Measurements from ENCODE around the gene VPS13D.

Gene VPS13D

GRCh38 chr1:12279003-12279402 is 49.2 kb downstream of the VPS13D start:
- ChIA-PET POLR2A (no interaction called here), CTCF (interaction anchor here (1.0 to 1.7 kb wide), 2 partner anchors 36 to 380 kb away, joined by 3 to 4 read pairs; no protein-coding TSS in a partner anchor)

DNA sequence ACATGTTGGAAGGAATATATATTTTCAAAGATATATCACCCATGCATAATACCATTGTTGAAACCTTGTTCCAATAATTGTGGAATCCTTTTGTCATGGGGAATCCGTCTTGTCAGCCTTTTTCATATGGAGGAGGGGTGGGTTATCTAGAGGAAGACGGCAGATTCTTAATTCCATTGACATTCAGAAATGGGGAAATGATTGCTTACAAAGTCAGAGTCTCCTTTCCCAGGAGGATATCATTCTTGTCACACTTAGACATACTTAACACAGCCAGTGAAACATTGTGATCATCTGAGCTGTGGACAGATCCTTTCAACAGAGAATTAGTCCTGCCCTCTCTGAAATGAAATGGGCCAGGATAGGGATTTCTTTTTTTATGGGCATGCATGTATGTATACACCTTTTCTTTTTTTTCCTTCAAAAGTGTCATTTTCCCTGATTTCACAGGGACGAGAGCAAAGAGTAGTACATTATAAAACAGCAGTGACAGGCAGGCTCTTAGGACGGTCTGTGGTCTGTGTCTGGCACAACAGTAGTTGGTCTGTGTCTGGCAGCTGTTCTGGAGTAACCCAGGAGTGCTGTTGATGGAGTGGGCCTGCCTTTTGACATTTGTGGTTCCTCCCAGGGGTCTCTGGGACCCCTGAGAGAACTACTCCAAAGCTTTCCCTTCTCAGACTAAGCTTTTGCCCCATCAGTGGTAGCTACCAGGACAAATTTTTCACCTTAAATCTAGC is 50.1 kb downstream of the VPS13D start:
- TF ChIP-seq NFRKB (IDR thresholded peaks at IDR 0.05) (no peak), L3MBTL2 (conservative IDR thresholded peaks at IDR 0.05) (no peak), FOXK2 (IDR thresholded peaks at IDR 0.05) (no peak), TARDBP (IDR thresholded peaks at IDR 0.05) (no peak), CTBP1 (IDR thresholded peaks at IDR 0.05; ENCODE audit: borderline replicate concordance) (no peak), SP1 (IDR thresholded peaks at IDR 0.05) (no peak), ELF4 (IDR thresholded peaks at IDR 0.05) (no peak), LEF1 (IDR thresholded peaks at IDR 0.05; ENCODE audit: borderline replicate concordance) (no peak), HDGF (IDR thresholded peaks at IDR 0.05; ENCODE audit: borderline replicate concordance) (no peak), SUZ12 (IDR thresholded peaks at IDR 0.05) (no peak), BHLHE40 (IDR thresholded peaks at IDR 0.05; ENCODE audit: borderline replicate concordance) (no peak), FOXM1 (IDR thresholded peaks at IDR 0.05; ENCODE audit: borderline replicate concordance) (no peak), ARNT (IDR thresholded peaks at IDR 0.05) (no peak), ZNF384 (IDR thresholded peaks at IDR 0.05) (no peak), FOXA1 (IDR thresholded peaks at IDR 0.05) (no peak)
- TF ChIP-seq, protein P1, sequence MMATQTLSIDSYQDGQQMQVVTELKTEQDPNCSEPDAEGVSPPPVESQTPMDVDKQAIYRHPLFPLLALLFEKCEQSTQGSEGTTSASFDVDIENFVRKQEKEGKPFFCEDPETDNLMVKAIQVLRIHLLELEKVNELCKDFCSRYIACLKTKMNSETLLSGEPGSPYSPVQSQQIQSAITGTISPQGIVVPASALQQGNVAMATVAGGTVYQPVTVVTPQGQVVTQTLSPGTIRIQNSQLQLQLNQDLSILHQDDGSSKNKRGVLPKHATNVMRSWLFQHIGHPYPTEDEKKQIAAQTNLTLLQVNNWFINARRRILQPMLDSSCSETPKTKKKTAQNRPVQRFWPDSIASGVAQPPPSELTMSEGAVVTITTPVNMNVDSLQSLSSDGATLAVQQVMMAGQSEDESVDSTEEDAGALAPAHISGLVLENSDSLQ (IDR thresholded peaks at IDR 0.05), result no peak
- CTCF ChIA-PET, result interaction anchor here (1.0 kb wide), 1 partner anchor 35 kb away, joined by 3 read pairs; no protein-coding TSS in a partner anchor
- POLR2A ChIA-PET, result no interaction called here
- no peak for DNase-seq (ENCODE audit: extremely low spot score)

More at GRCh38 chr1:12279003-12279402, 49.2 kb downstream of the VPS13D start:
- DNase-seq (ENCODE audit: extremely low spot score), result no peak
- TF ChIP-seq, protein P1 (IDR thresholded peaks at IDR 0.05), result no peak
- TF ChIP-seq CTBP1 (IDR thresholded peaks at IDR 0.05; ENCODE audit: borderline replicate concordance) (no peak), L3MBTL2 (conservative IDR thresholded peaks at IDR 0.05) (no peak), TARDBP (IDR thresholded peaks at IDR 0.05) (no peak), LEF1 (IDR thresholded peaks at IDR 0.05; ENCODE audit: borderline replicate concordance) (no peak), ELF4 (IDR thresholded peaks at IDR 0.05) (no peak), FOXM1 (IDR thresholded peaks at IDR 0.05; ENCODE audit: borderline replicate concordance) (no peak), BHLHE40 (IDR thresholded peaks at IDR 0.05; ENCODE audit: borderline replicate concordance) (no peak), FOXK2 (IDR thresholded peaks at IDR 0.05) (no peak), ZNF384 (IDR thresholded peaks at IDR 0.05) (no peak), HDGF (IDR thresholded peaks at IDR 0.05; ENCODE audit: borderline replicate concordance) (no peak), SP1 (IDR thresholded peaks at IDR 0.05) (no peak), NFRKB (IDR thresholded peaks at IDR 0.05) (no peak), SUZ12 (IDR thresholded peaks at IDR 0.05) (no peak), FOXA1 (IDR thresholded peaks at IDR 0.05) (no peak), ARNT (IDR thresholded peaks at IDR 0.05) (no peak)

DNA sequence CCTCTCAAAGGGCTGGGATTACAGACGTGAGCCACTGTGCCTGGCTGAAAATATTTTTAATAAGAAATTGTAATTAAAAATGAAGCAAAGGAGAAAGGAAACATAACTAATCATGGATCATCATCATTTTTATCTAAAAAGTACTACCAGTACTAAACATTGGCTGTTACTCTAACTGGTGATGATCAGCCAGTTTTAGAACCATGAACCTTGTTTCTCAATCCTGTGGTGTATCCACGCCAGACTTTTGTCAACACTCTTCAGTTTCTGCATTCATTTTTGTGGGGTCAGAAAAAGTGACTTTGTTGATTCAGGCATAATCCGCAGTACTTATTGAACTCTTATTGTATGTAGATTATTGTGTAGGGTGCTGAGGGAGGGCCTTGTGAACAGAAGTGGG is 52.3 kb downstream of the VPS13D start:
- CTCF ChIA-PET, result no interaction called here
- TF ChIP-seq LEF1 (IDR thresholded peaks at IDR 0.05; ENCODE audit: borderline replicate concordance), result no peak
- no peak for TF ChIP-seq BHLHE40 (IDR thresholded peaks at IDR 0.05; ENCODE audit: borderline replicate concordance)
- no peak for TF ChIP-seq L3MBTL2 (conservative IDR thresholded peaks at IDR 0.05)
- TF ChIP-seq TARDBP (IDR thresholded peaks at IDR 0.05), result no peak
- TF ChIP-seq ARNT (IDR thresholded peaks at IDR 0.05), result no peak
- TF ChIP-seq NFRKB (IDR thresholded peaks at IDR 0.05), result no peak
- TF ChIP-seq ELF4 (IDR thresholded peaks at IDR 0.05), result no peak
- TF ChIP-seq FOXM1 (IDR thresholded peaks at IDR 0.05; ENCODE audit: borderline replicate concordance), result no peak
- TF ChIP-seq SP1 (IDR thresholded peaks at IDR 0.05), result no peak
- no peak for TF ChIP-seq ZNF384 (IDR thresholded peaks at IDR 0.05)
- POLR2A ChIA-PET, result no interaction called here

DNA sequence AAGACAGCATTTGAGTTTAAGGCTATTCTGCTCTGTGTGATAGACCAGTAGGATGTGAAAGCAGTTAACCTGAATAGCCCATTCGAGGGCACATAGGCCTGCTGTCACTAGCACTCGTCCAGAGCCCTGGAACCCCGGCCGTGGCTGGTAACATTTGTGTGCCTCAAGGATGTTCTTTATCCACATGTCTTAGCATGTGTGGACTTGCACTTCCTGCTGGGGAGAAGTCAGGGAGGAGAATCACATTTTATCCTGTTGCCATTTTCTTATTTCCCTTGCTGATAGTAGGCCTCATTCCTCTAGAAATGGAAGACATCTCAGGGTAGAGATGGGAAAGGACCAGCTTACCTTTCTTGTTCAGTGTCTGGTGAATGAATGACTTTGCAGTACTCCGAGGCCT is 54.7 kb downstream of the VPS13D start:
- CTCF ChIA-PET, result interaction anchor here (1.5 kb wide), 1 partner anchor 9 kb away, joined by 4 read pairs; no protein-coding TSS in a partner anchor
- DNase-seq (ENCODE audit: extremely low spot score), result no peak
- TF ChIP-seq SUZ12 (IDR thresholded peaks at IDR 0.05) (no peak), ZNF384 (IDR thresholded peaks at IDR 0.05) (no peak), FOXA1 (IDR thresholded peaks at IDR 0.05) (no peak), CTBP1 (IDR thresholded peaks at IDR 0.05; ENCODE audit: borderline replicate concordance) (no peak), L3MBTL2 (conservative IDR thresholded peaks at IDR 0.05) (no peak), HDGF (IDR thresholded peaks at IDR 0.05; ENCODE audit: borderline replicate concordance) (no peak), SP1 (IDR thresholded peaks at IDR 0.05) (no peak), TARDBP (IDR thresholded peaks at IDR 0.05) (no peak), LEF1 (IDR thresholded peaks at IDR 0.05; ENCODE audit: borderline replicate concordance) (no peak)
- TF ChIP-seq, protein P1 (IDR thresholded peaks at IDR 0.05), result no peak
- POLR2A ChIA-PET, result no interaction called here

More for the DNA sequence above, 52.3 kb downstream of the VPS13D start:
- DNase-seq (ENCODE audit: extremely low spot score), result no peak

DNA sequence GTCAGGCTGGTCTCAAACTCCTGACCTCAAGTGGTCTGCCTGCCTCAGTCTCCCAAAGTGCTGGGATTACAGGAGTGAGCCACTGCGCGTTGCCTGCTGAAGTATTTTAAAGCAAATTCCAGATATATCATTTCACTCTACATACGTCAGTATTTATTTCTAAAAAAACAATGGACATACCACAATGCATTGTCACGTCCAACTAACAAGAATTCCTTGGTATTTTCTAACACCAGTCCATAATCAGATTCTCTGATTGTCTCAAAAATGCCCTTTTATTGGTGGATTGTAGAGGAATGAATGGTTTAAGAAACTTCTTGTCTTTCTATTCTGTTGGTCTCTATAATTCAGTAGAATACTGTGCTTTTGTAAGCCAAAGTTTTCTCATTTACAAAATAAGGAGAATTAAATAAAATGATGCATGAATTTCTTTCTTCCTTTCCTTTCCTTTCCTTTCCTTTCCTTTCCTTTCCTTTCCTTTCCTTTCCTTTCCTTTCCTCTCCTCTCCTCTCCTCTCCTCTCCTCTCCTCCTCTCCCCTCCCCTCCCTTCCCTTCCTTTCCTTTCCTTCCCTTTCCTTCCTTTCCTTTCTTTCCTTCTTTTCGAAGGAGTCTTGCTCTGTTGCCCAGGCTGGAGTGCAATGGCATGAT is 55.8 kb downstream of the VPS13D start:
- TF ChIP-seq NFRKB (IDR thresholded peaks at IDR 0.05) (no peak), LEF1 (IDR thresholded peaks at IDR 0.05; ENCODE audit: borderline replicate concordance) (no peak), L3MBTL2 (conservative IDR thresholded peaks at IDR 0.05) (no peak), FOXA1 (IDR thresholded peaks at IDR 0.05) (no peak), ARNT (IDR thresholded peaks at IDR 0.05) (no peak), HDGF (IDR thresholded peaks at IDR 0.05; ENCODE audit: borderline replicate concordance) (no peak), SUZ12 (IDR thresholded peaks at IDR 0.05) (no peak), SP1 (IDR thresholded peaks at IDR 0.05) (no peak), FOXK2 (IDR thresholded peaks at IDR 0.05) (no peak), BHLHE40 (IDR thresholded peaks at IDR 0.05; ENCODE audit: borderline replicate concordance) (no peak), ELF4 (IDR thresholded peaks at IDR 0.05) (no peak)
- TF ChIP-seq, protein P1 (IDR thresholded peaks at IDR 0.05), result no peak
- POLR2A ChIA-PET, result no interaction called here
- DNase-seq (ENCODE audit: extremely low spot score), result no peak
- CTCF ChIA-PET, result no interaction called here
